Frontal cortex (tissue), 4 donors: ENCODE measurements around the gene SSR2. TPM values are rescaled to one million over a fixed set of nuclear protein-coding genes. Genes with fewer than 3 reads are reported as not detected.
A peak's percentile ranks its signal among the peaks of the same experiment; 100 is the strongest.

Source experiments
- DNase-seq, 2 donors: peaks; one replicate each; pipeline ENCODE4 v3.0.0; 2012; ENCODE audit warnings: low spot score in 2 of 2
- FAIRE-seq: peaks from 2 replicates; lab custom pipeline; 2012; peaks lifted over from hg19 to GRCh38; lab: Jason Lieb, UNC
- total RNA-seq: library from RNA; depleted of rRNA; stranded (reverse); fragments of >200 nt; gene quantifications from one replicate; pipeline ENCODE4 v1.2.3, GENCODE V29; 2014
- donor health status: control.
- donor health status: control.
- donor health status: control.

The SSR2 gene
- total RNA-seq, result 230 TPM

GRCh38 chr1:156020293-156021092 is at the start of gene SSR2:
SSR2 (minus strand) TSS chr1:156020951; CDS start chr1:156020167, 784 bp downstream.
- no peak for FAIRE-seq
- DNase-seq, result peak; percentile 85 to 94

DNA sequence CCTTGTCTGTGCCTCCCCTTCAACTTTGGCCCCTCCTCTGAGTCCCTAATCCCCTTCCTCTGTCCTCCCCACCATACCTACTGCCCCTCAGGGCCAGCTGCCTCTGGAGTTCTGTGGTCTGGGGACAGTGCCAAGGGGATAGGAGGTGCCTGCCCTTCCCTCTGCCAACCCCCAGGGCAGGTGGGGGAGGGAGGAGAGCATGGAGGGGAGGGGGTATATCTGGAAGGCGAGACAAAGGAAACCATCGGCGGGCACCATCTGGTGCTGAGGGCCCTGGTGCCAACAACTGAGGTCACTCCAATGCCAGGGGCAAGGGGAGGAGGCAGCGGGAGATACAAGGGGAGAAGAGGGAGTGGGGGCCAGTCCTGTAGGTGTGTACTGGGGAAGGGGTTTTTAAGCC is 49.8 kb upstream of the SSR2 start:
- DNase-seq (no peak), FAIRE-seq (no peak)

- FAIRE-seq (no peak), DNase-seq (no peak)
Observed at GRCh38 chr1:156069490-156070455, 49.0 kb upstream of the SSR2 start.

DNA sequence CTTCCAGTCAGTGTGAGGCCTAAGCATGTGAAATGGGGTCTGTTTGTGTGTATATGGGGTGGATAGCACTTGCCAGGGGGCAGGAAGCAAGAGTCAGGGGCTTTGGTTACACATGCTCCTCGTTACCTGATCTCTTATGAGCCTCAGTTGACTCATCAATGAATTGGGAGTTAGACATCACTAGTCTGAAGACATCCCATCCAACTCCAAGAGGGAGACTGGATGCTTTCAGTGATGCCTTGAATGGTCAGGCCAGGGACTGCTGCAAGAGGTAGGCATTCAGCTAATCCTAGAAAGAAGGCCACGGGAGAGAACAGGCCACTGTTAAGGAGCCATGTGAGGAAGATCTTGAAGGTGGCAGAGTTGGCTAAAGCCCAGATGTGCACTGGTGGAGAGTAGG is 46.5 kb upstream of the SSR2 start:
- no peak for DNase-seq
- FAIRE-seq, result no peak

GRCh38 chr1:156065871-156066270 is 45.1 kb upstream of the SSR2 start:
- FAIRE-seq (no peak), DNase-seq (no peak)

DNA sequence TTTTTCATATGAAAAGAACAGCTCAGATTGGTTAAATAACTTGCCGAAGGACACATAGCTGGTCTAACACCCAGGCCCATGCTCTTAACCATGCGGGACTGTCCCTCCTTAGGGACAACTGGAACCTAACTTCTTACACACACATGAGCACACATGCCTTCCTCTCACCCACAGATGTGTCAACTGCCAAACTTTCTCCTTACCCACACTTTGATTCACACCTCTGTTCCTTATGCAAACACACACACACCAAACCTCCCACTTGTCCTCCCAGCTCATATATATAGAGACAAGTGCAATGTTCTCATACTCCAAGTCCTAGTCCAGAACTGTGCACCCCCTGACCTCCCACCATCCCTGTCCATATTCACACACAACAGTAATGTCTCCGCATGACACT is 44.5 kb upstream of the SSR2 start:
- no peak for DNase-seq
- FAIRE-seq, result no peak

GRCh38 chr1:156064615-156065014 is 43.9 kb upstream of the SSR2 start:
- no peak for FAIRE-seq
- DNase-seq, result no peak

GRCh38 chr1:156063997-156064285 is 43.2 kb upstream of the SSR2 start:
- DNase-seq (no peak), FAIRE-seq (no peak)

GRCh38 chr1:156062189-156062588 is 41.4 kb upstream of the SSR2 start:
- no peak for FAIRE-seq
- DNase-seq, result no peak

- DNase-seq, result no peak
- FAIRE-seq, result no peak
Observed at GRCh38 chr1:156060937-156061636, 40.3 kb upstream of the SSR2 start, which contains the start of gene RAB25. RAB25 (plus strand) TSS chr1:156061160; CDS start chr1:156061401, 241 bp downstream.

- FAIRE-seq, result no peak
- DNase-seq, result no peak
Observed at GRCh38 chr1:156056326-156056849, 35.6 kb upstream of the SSR2 start.

DNA sequence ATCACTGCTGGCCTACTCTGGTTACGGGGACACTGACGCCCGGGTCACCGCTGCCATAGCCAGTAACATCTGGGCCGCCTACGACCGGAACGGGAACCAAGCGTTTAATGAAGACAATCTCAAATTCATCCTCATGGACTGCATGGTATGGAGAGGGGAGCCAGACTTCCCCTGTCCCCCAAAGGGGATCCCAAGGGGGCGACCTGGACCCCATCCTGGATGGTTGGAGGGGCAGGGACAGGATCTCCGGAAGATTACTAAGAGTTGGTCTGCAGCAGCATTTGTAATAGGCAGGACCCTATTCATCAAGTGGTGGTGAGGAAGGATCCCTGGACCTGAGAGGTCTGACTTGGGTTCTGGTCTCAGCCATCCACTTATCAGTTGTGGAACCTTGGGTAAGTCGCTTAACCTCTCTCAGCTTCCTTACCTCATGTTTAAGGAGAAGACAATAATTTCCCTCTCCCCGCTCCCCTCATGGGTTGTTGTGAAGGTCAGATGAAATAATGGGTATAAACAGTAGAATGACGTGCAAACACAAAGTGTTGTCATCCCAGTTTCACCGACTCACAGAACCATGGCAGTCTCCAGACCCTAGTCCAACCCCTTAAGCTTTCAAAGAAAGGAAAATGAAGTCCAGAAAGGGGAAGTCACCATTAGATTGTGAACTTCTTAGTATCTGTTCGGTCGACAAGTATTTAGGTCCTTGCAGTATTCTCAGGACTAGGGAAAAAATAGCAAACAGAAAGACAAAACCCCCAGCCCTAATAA is 34.7 kb upstream of the SSR2 start:
- DNase-seq (no peak), FAIRE-seq (no peak)

DNA sequence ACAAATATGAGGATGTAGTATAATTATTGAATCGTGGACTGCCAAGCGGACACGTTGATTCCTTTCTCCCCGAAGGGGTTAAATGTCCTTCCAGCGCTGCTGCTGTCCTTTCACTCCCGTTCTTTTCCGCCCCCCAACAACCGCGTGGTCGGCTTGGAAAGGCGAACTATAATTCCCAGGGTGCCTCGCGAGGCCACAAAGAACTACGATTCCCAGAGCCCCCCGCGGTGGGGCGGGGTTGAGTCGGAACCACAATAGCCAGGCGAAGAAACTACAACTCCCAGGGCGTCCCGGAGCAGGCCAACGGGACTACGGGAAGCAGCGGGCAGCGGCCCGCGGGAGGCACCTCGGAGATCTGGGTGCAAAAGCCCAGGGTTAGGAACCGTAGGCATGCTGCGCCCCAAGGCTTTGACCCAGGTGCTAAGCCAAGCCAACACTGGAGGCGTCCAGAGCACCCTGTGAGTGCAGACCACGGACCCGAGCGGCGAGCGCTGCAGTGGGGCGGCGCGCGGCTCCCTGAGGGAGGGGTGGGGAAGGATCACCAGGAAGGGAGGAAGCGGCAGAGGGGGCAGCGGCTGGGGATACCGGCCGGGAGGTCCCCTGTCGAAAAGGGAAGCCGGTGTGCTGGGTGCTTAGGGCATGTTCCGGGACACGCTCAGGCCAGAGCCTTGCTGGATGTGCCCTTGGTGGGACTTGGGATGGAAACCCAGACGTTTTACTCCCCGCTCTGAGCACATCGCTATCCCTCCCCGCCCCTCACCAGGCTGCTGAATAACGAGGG is 33.9 kb upstream of the SSR2 start, which contains the start of gene LAMTOR2:
LAMTOR2 (plus strand) TSS at position 283 of the 781 bp plus-strand sequence; CDS start at position 391, 108 bp downstream.
- peak; percentile 97 for DNase-seq
- no peak for FAIRE-seq

- FAIRE-seq (no peak), DNase-seq (peak; percentile 88 to 93)
Observed at GRCh38 chr1:156053768-156054499, 33.2 kb upstream of the SSR2 start, which contains the start of gene UBQLN4. UBQLN4 (minus strand) TSS chr1:156053798; CDS start chr1:156053701, 97 bp downstream.

- FAIRE-seq, result no peak
Observed at GRCh38 chr1:156052862-156053767, 32.4 kb upstream of the SSR2 start.

DNA sequence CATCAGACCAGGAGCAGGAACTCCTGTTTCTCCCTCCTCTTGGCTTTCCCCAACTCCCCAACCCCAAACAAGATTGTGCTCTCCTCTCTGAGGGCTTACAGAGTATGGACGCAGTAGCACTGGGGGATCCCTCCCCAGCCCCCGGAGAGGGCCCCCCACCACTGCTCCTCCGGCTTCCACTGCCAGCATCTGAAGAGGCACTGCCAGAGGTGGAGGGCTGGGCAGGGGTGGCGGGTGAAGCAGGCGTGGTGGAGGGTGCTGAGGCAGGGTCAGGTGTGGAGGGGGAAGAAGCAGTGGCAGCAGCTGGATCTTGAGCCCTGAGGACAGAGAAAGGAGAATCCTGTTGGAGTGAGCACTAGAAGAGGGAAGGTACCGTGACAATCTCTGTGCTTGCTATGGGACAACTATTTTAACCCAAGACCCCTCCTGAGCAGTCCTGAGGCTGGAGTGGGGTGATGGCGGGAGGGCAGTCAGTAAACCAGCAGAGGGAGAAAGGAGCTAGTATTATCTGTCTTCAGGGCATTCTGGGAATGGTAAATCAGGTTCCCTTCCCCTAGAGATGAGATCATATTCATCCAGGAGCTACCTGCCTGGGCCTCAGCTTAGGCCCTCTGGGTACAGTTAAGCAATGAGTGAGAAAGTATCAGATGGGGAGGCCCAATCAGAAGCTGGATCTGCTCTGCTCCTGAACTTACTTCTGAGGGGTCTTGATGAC is 30.4 kb upstream of the SSR2 start:
- no peak for DNase-seq

More at GRCh38 chr1:156052862-156053767, 32.4 kb upstream of the SSR2 start:
- peak; percentile 55 to 64 for DNase-seq

More for the DNA sequence above, 30.4 kb upstream of the SSR2 start:
- no peak for FAIRE-seq
